Superior temporal gyrus (tissue), 1 donor: ENCODE measurements around the gene HIP1.
A peak's percentile ranks its signal among the peaks of the same experiment; 100 is the strongest.
"Not testable (repeated sequence)": the region's sequence is repeated elsewhere in the genome, so short reads cannot be mapped to it uniquely, and the experiment has no call there.

Experiments
- DNase-seq: peaks from one replicate; pipeline ENCODE4 v3.0.0-alpha.2; 2016; ENCODE audit errors: extremely low spot score

Gene HIP1

GRCh38 chr7:75738604-75738974 is at the start of gene HIP1:
Gene HIP1, minus strand, starts transcription at chr7:75738941. Its CDS starts 21 bp downstream, at chr7:75738920.
- no peak for DNase-seq

DNA sequence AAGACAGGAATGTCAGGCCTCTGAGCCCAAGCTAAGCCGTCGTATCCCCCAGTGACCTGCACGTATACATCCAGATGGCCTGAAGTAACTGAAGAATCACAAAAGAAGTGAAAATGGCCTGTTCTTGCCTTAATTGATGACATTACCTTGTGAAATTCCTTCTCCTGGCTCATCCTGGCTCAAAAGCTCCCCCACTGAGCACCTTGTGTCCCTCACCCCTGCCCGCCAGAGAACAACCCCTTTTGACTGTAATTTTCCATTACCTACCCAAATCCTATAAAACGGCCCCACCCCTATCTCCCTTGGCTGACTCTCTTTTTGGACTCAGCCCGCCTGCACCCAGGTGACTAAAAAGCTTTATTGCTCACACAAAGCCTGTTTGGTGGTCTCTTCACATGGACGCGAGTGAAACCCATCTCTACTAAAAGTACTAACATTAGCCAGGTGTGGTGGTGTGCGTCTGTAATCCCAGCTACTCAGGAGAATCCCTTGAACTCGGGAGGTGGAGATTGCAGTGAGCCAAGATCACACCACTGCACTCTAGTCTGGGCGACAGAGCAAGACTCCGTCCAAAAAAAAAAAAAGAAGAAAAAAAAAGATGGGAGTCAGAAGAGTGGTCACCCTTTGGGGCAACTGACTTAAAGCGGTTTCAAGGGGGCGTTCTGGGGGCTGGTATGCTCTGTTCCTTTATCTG is 49.6 kb upstream of the HIP1 start:
- not testable (repeated sequence) for DNase-seq

GRCh38 chr7:75783058-75783457 is 44.3 kb upstream of the HIP1 start:
- not testable (repeated sequence) for DNase-seq

DNA sequence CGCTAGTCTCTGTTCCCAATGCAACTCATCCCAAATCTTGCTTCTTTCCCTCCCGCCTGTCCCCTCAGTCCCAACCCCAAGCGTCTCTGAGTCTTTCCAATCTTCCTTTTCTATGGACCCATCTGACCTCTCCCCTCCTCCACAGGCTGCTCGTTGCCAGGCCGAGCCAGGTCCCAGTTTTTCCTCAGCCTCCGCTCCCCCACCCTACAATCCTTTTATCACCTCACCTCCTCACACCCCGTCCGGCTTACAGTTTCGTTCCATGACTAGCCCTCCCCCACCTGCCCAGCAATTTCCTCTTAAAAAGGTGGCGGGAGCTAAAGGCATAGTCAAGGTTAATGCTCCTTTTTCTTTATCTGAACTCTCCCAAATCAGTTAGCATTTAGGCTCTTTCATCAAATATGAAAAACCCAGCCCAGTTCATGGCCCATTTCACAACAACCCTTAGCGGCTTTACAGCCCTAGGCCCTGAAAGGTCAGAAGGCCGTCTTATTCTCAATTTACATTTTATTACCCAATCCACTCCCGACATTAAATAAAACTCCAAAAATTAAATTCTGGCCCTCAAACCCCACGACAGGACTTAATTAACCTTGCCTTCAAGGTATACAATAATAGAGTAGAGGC is 42.0 kb upstream of the HIP1 start:
- not testable (repeated sequence) for DNase-seq

DNA sequence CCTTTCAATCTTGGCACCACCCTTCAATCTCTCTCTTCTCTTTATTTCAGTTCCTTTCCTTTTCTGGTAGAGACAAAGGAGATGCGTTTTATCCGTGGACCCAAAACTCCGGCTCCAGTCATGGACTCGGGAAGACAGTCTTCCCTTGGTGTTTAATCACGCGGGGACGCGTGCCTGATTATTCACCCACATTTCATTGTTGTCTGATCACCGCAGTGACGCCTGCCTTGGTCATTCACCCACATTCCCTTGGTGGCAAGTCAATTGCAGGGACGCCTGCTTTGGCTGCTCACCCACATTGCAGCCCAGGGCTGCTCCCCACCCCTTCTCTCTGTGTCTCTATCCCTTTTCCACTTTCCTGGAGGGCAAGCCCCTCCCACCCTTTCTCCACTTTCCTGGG is 40.8 kb upstream of the HIP1 start:
- DNase-seq, result not testable (repeated sequence)

DNA sequence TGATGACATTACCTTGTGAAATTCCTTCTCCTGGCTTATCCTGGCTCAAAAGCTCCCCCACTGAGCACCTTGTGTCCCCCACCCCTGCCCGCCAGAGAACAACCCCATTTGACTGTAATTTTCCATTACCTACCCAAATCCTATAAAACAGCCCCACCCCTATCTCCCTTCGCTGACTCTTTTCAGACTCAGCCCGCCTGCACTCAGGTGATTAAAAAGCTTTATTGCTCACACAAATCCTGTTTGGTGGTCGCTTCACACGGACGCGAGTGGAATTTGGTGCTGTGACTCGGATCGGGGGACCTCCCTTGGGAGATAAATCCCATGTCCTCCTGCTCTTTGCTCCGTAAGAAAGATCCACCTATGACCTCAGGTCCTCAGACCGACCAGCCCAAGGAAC is 40.3 kb upstream of the HIP1 start:
- DNase-seq, result not testable (repeated sequence)

GRCh38 chr7:75776295-75776971 is 37.7 kb upstream of the HIP1 start:
- peak; percentile 16 for DNase-seq

DNA sequence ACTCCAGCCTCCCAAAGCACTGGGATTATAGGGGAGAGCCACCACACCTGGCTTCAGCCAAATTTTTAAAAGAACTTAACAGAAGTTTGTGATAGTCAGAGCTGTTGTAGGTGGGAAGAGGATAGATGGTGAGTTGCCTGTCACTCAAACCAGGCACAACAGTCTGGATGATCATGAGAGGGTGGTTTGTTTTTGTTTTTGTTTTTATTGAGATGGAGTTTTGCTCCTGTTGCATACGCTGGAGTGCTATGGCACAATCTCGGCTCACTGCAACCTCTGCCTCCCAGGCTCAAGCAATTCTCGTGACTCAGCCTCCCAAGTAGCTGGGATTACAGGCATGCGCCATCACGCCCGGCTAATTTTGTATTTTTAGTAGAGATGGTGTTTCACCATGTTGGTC is 35.2 kb upstream of the HIP1 start:
- DNase-seq, result not testable (repeated sequence)

DNA sequence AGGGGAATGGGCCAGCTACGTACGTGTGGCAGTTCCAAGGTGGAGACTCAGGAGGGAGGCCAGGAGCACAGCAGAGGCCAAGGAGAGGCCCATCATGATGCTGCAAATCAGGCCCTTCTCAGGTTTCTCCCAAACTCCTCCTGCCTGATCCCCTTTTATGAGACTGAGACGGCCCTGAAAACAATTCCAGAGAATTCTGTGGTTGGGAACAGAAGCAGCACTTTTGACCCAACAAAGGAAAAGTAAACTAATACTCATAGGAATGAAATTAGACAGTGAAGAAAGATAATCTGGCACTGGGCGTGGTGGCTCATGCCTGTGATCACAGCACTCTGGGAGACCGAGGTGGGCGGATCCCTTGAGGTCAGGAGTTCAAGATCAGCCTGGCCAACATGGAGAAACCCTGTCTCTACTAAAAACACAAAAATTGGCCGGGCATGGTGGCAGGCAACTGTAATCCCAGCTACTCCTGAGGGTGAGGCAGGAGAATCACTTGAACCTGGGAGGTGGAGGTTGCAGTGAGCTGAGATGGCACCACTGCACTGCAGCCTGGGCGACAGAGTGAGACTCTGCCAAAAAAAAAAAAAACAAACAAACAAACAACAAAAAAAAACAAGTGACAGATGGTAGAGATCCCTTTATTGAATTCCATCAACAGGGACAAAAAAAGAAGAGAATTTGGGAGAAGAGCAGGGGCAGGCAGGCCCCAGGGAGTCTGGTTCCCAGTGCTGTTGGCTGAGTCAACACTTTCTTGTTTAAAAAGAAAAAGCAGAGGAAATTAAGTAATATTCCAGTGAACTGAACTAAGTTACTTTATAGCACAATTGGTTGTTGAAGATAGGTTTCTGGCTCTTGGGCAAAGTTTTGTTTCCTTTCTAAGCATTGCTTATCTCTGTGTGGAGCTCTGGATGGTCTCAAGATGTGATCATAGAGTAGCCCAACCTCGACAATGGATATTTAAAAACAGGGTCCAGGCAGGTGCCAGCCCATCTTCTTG is 33.6 kb upstream of the HIP1 start, which contains the start of gene CCL26:
TSS of gene CCL26 (minus strand) at position 131 of the 997 bp plus-strand sequence. CDS start at position 96, 35 bp downstream.
- DNase-seq, result no peak

DNA sequence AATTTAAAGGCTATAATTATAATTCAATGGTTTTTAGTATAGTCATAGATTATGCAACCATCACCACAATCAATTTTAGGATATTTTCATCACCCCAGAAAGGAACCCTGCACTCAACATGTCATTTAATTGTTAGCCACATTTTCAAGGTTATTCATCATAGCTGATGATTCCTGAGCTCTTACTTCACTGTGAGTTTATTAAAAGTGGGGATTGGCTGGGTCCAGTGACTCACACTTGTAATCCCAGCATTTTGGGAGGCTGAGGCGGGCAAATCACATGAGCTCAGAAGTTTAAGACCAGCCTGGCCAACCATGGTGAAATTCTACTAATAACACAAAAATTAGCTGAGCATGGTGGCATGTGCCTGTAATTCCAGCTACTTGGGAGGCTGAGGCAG is 32.5 kb upstream of the HIP1 start:
- no peak for DNase-seq

- DNase-seq, result peak; percentile 88
These were observed 23.7 kb upstream of the HIP1 start for GRCh38 chr7:75762350-75762917.

- DNase-seq, result not testable (repeated sequence)
These were observed 23.1 kb upstream of the HIP1 start for GRCh38 chr7:75761801-75762200.

DNA sequence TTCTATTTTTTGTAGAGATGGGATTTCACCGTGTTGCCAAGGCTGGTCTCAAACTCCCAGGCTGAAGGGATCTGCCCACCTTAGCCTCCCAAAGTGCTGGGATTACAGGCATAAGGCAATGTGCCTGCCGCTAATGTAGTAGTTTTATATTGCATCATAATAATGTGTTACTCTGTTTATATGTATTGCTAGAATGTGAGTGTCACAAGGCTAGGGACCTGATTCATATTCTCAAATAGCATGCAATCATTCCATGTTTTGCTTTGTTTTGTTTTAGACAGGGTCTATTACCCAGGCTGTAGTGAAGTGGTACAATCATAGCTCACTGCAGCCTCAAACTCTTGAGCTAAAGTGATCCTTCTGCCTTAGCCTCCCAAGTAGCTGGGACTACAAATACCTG is 19.8 kb upstream of the HIP1 start:
- DNase-seq, result no peak

GRCh38 chr7:75757860-75758259 is 19.1 kb upstream of the HIP1 start:
- DNase-seq, result no peak

DNA sequence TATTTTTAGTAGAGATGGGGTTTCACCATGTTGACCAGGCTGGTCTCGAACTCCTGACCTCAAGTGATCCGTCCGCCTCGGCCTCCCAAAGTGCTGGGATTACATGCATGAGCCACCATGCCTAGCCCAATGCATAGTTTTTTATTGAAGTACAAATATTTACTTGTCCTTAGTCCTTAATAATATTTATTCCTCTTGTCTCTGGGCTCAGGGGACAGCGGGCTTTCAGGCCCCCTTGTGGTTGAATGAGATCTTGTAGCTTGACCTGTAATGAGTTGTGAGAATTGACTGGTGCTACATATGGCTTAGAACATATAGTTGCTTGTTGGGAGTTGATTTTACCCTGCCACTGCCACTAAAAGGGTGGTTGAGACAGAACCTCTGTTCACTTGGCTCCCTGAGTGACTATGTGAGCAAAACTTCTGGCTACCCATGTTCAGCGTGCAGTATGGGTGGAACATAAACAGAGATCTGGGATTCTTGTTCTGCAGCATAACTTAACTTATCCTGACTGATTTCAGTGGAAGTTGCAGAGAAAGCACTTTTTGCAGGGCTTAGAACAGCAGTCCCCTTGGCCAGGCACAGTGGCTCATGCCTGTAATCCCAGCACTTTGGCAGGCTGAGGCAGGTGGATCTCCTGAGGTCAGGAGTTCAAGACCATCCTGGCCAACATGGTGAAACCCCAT is 18.4 kb upstream of the HIP1 start:
- DNase-seq, result no peak

DNA sequence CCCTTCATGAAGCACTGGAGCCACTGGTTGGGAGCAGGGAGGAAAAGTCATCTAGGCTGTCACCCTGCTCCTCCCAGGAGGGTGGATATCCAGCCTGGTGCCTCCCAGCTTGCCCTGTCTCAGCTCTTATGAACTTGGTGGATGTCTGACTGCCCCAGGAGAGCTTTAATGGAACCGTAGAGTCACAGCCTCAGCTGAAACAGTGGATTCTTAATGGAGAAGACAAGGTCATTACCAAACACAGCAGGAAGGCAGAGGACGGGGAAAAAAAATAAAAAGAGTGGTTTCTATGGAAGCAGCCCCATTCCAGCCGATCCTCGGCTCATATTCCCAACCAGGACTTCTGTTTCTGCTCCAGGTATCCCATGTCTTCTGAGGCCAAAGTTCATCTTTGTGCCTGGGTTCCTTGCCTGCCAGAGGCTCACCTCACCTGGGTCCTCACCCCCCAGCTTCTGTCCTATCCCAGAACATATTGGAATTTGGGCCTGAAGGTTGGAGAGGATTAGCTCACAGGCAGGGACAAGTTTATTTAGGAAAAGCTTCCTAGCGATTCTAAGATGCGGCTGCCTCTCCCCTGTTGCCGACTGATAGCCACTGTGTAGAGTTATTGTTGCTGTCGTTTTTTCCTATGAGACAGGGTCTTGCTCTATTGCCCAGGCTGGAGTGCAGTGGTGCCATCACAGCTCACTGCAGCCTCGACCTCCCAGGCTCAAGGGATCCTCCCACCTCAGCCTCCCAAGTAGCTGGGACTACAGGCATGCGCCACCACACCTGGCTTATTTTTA is 17.7 kb upstream of the HIP1 start:
- no peak for DNase-seq

GRCh38 chr7:75743455-75743859 is 4.7 kb upstream of the HIP1 start:
- DNase-seq, result no peak

GRCh38 chr7:75740846-75741497 is 2.2 kb upstream of the HIP1 start:
- no peak for DNase-seq
